ENCODE measurements around the gene AKAP7.
"Not testable (repeated sequence)": the region's sequence is repeated elsewhere in the genome, so short reads cannot be mapped to it uniquely, and the experiment has no call there.

The AKAP7 gene

GRCh38 chr6:131250936-131251335 lies 115.7 kb downstream of the AKAP7 start:
- in situ Hi-C loops (cut with HindIII; ENCODE audit: low sequenced_read_pairs): no loop called here

- in situ Hi-C loops (cut with HindIII; ENCODE audit: low sequenced_read_pairs): no loop called here
Observed at GRCh38 chr6:131251590-131252199, 116.4 kb downstream of the AKAP7 start.

- in situ Hi-C loops (cut with HindIII; ENCODE audit: low sequenced_read_pairs): no loop called here
Observed at GRCh38 chr6:131255434-131255833, 120.2 kb downstream of the AKAP7 start.

- in situ Hi-C loops (cut with HindIII; ENCODE audit: low sequenced_read_pairs): no loop called here
Observed at GRCh38 chr6:131255911-131256310, 120.6 kb downstream of the AKAP7 start.

DNA sequence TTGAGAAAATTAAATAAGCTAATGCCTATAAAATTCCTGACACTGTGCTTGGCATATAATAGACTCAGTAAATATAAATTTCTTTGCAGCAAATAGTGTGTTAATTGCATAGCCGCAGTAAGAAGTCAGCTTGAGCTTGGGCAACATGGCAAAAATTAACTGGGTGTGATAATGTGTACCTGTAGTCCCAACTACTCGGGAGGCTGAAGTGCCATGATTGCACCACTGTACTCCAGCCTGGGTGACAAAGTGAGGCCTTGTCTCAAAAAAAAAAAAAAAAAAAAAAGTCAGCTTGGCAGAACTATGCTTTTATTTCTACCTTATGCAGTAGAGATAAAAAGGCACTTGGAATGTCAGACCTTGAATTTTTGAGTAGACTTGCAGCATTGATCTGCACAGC lies 121.8 kb downstream of the AKAP7 start:
- in situ Hi-C loops (cut with HindIII; ENCODE audit: low sequenced_read_pairs): no loop called here

- in situ Hi-C loops (cut with HindIII; ENCODE audit: low sequenced_read_pairs): no loop called here
Observed at GRCh38 chr6:131258010-131258652, 122.9 kb downstream of the AKAP7 start.

- in situ Hi-C loops (cut with HindIII; ENCODE audit: low sequenced_read_pairs): no loop called here
Observed at GRCh38 chr6:131258816-131259476, 123.7 kb downstream of the AKAP7 start.

GRCh38 chr6:131260960-131261359 lies 125.7 kb downstream of the AKAP7 start:
- in situ Hi-C loops (cut with HindIII; ENCODE audit: low sequenced_read_pairs): not testable (repeated sequence)

DNA sequence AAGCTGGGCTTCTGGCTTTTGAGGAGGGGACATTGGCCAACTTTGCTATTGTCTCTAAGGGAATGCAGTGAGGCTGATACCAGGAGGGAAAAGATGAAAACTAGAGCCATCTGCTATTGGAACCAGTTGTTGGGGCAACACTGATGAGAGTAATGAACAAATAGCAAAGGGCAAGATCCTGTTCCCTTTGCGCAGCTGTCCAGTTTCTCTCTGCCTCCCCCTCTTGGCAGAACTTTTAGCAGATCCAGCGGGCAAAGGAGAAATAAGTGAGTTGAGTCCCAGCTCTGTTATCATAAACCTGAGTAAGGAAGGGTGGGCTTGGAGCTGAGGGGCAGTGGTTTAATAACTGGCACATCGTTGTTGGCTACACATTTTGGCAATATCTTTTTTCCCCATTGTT lies 126.8 kb downstream of the AKAP7 start:
- in situ Hi-C loops (cut with HindIII; ENCODE audit: low sequenced_read_pairs): no loop called here

DNA sequence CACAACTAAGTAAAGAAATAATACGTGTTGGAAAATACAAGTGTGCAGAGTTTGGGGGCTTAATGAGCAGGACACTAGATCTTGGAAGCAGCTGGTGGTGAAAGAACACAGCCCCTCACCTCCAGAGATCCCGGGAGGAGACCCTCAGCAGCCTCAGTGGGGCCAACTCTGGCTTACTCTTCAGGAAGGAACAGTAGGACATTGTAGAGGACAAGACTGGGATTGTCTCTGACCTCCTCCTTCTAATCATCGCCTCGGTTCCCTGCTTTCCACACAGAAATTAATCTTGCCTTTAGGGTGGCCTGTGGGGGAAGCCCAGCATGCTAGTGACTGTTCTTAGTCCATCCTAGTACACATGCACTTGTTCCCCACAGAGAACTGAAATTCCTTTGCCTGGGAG lies 130.7 kb downstream of the AKAP7 start:
- in situ Hi-C loops (cut with HindIII; ENCODE audit: low sequenced_read_pairs): no loop called here

DNA sequence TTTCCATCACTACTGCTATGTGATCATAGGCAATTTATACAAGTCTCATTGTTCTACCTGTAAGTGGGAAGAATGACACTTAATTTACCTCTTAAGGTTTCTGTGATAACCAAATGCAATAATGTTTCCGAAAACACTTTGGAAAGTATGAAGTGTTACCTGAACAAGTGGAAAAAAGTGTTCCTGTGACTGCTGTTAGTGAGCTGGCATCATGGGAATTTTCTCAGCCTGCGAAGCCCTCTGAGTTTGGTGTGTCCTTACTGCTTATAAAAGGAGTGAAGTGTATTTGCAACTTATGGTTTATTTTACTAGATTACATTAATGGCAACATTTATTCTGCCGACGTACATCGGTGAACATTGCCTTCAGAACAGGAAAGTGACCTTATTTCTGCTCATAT lies 133.0 kb downstream of the AKAP7 start:
- in situ Hi-C loops (cut with HindIII; ENCODE audit: low sequenced_read_pairs): no loop called here

- in situ Hi-C loops (cut with HindIII; ENCODE audit: low sequenced_read_pairs): no loop called here
Observed at GRCh38 chr6:131269565-131270391, 134.5 kb downstream of the AKAP7 start.

DNA sequence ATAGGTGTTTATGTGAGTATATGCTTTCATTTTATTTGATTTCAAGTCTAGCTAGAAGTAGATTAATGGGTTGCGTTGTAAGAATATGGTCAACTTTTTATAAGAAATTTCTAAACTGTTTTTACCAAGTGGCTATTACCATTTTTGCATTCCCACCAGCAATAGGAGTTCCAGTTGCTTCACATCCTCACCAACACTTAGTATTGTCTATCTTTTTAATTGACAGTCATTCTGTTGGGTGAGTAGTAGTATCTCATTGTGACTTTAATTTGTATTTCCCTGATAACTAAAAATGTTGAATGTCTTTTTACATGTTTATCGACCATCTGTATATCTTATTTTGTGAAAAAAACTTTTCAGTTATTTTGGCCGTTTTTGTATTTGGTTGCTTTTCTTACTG lies 135.3 kb downstream of the AKAP7 start:
- in situ Hi-C loops (cut with HindIII; ENCODE audit: low sequenced_read_pairs): no loop called here

GRCh38 chr6:131275273-131275672 lies 140.0 kb downstream of the AKAP7 start:
- in situ Hi-C loops (cut with HindIII; ENCODE audit: low sequenced_read_pairs): no loop called here

DNA sequence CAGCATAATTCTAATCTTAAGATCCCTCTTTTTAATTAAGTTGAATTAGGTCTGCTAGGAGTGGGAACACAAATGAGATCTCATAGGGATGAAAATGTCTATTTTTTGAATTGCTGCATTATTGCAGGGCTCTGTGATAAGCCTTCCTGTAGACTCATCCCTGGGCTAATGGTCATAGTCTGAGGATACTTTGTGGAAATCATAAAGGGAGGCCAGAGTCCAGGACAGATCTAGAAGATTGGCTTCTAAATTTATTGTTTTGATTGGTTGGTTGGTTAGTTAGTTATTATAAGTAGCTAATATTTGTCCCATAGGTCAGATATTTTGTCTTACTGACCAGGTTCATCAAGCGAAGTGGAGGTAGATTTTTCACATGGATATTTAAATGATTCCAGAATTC lies 142.3 kb downstream of the AKAP7 start:
- in situ Hi-C loops (cut with HindIII; ENCODE audit: low sequenced_read_pairs): no loop called here

DNA sequence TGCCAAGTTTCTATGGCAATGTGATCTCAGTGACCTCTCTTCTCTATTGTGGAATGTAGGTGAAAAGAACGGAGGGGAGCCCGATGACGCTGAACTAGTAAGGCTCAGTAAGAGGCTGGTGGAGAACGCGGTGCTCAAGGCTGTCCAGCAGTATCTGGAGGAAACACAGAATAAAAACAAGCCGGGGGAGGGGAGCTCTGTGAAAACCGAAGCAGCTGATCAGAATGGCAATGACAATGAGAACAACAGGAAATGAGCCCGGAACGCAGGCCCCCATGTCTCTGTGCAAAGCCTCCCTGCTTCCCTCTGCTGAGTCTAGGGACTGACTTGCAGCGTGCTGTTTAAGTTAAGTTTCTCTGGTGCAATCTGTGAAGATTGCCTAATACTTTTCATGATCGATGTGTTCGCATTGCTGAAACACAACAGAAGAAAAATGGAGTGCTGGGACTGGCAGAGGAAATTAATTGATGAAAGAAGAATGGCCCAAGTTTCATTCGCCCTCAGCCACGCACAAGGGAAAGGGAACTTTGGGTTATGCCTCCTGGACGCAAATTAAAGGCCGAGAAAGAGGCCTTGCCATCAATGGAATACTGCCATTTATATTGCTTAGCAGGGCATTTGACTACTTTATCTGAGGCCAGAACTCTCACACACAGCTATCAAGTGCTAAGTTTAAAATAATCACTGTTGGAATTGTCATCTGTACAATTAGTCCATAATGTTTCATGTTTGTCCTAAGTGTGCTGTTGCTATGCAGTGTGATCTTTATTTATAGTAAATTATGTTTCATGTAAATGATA lies 146.4 kb downstream of the AKAP7 start:
- in situ Hi-C loops (cut with HindIII; ENCODE audit: low sequenced_read_pairs): no loop called here

DNA sequence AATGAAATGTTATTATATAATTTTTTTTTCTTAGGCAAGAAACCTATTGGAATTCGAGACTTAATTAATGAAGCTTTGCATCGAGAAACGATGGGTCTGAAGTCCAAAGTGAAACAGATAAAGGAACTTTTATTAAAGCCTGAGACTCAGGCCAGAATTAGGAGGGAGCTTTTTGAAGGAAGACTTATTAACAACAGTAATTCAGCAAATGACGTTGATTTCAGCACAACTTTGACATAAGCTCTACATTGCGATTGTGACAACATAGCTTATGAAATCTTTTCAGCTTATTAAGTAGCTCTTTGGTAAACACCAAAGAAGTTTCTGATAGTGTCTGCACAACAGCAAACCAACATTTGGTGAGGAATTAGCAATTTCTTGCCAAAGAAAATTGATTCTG lies 147.1 kb downstream of the AKAP7 start:
- in situ Hi-C loops (cut with HindIII; ENCODE audit: low sequenced_read_pairs): no loop called here

GRCh38 chr6:131283466-131284175 lies 148.4 kb downstream of the AKAP7 start:
- in situ Hi-C loops (cut with HindIII; ENCODE audit: low sequenced_read_pairs): no loop called here

- in situ Hi-C loops (cut with HindIII; ENCODE audit: low sequenced_read_pairs): no loop called here
Observed at GRCh38 chr6:131285548-131285947, 150.3 kb downstream of the AKAP7 start.

- in situ Hi-C loops (cut with HindIII; ENCODE audit: low sequenced_read_pairs): no loop called here
Observed at GRCh38 chr6:131286469-131287040, 151.3 kb downstream of the AKAP7 start.

Data from DLD1 (cell line).